SKM-1 treated with dmso at 0.1 percent for 144 hours (cell line): Measurements from ENCODE around the gene NACC1.
A peak's percentile ranks its signal among the peaks of the same experiment; 100 is the strongest.
"Not testable (repeated sequence)": the region's sequence is repeated elsewhere in the genome, so short reads cannot be mapped to it uniquely, and the experiment has no call there.

ENCODE experiments used
- DNase-seq: peaks from one replicate; lab custom pipeline; 2025; ENCODE audit not compliant: unreplicated experiment; lab: John Stamatoyannopoulos, UW

The NACC1 gene

GRCh38 chr19:13160557-13160956, 42.5 kb downstream of the NACC1 start:
- peak; percentile 13 for DNase-seq

DNA sequence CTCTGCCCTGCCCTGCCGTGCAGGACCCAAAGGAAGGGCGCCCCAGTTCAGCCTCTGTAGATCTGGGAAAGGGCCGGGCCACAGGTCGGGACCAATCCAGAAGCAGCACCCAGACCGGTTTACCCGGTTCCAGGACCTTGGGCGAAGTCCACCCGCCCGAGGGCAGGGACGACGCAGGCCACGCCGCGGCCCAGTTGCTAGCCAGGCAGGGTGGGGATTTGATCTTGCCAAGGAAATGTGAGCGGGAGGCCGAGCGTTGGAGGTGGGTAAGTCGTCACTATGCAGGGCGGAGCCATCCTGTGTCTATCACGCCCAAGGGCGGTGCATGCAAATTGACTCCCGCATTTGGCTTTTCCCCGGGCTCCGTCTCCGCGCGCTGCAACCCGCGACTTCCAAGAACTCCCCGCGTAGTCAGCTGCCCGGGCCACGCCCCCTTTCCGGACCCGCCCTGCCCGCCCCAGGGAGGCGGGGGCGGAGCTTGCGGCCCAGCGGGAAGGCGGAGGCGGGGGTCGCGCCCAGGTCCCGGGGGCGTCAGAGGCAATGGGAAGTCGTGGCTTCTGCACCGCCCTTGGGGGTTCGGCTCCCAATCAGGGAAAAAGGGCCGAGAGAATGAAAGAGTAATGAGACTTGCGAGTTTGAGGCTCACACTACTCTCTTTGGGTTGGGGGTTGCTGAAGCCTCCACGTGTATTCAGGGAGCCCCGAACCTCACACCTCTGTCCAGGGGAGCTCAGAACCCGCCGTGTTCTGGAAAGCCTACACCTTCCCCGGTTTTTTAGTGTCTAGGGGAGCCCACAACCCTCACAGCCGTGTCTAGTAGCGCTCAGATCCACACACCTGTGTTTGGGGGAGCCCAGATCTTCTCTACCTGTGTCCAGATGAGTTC, 44.9 kb downstream of the NACC1 start:
- DNase-seq: peak; percentile 90

DNA sequence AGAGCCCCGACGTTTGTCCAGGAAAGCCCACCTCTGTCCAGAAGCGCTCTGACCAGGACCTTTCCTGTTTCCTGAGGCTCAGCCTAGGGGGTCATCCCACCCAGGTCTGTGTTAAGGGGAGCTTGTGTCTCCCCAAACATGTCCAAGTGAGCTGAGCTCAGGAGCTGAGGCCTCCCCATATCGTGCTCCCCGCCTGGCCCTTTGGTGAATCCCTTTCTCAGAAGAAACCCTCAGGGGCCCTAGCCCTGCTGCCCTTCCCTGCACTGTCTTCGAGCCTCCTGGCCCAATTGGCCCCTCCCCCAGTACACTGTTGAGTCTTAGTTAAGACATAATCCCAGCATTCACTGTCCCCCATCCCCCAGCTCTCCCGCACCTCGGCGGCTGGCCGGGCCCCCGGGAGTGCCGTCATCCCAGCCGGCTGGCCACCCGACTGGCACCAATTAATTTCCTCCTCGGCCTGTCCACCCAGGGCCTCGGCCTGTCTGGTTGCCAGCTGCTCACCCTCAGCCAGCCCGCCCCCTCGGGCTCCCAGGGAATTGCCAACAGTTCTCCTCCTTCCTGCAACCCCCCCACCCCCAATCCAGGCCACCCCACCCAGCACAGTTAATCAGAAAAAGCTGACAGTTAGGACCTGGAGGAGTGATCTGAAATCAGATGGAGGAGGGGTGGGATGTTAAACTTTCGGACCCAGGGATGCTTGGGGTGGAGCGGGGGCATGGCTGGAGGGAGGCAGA, 45.7 kb downstream of the NACC1 start:
- DNase-seq: peak; percentile 20

DNA sequence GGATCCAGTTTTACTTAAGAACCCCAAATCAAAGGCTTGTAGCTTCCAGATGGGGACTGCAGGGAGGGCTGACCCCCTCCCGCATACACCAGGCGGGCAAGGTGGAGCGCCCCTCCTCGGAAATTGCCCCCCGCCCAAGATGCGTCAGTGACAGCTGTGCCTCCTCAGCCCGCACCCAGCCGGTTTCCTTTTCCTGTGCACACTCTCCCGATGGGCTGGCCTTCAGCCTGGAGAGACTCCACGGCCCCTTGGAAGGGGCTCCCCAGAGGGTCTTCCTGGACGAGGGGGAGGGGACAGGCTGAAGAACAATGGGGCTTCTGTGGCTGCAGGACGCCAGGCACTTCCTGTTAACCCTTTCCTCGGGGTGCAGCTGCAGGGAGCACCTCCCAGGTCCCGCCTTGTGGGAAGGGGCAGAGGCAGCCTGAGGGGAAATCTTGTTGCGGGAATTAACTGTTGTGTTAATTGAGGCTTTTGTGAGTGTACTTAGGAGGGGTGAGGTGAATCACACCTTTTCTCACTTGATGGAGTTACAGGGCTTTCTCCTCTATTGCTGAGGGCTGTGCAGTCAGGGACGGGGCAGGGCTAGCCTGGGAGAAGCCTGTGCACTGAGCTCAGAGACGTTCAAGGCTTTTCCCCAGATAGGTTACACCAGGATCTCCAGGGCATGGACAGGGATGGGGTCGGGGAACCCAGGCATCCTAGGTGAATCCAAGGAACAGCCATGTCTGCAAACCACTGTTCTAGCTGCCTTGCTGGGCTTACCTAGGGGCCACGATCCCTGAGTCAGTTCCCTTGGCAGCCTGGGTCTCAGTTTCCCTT, 46.5 kb downstream of the NACC1 start:
- no peak for DNase-seq

GRCh38 chr19:13165162-13165997, 47.3 kb downstream of the NACC1 start:
- DNase-seq: no peak

DNA sequence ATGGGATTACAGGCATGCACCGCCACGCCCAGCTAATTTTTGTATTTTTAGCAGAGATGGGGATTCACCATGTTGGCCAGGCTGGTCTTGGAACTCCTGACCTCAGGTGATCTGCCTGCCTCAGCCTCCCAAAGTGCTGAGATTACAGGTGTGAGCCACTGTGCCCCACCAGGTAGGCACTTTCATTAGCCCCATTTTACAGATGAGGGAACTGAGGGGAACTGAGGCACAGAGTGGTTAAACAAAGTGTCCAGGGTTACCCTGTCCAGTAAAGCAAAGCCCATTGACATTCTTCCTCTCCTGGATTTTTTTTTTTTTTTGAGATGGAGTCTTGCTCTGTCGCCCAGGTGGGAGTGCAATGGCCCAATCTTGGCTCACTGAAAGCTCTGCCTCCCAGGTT, 48.1 kb downstream of the NACC1 start:
- not testable (repeated sequence) for DNase-seq

DNA sequence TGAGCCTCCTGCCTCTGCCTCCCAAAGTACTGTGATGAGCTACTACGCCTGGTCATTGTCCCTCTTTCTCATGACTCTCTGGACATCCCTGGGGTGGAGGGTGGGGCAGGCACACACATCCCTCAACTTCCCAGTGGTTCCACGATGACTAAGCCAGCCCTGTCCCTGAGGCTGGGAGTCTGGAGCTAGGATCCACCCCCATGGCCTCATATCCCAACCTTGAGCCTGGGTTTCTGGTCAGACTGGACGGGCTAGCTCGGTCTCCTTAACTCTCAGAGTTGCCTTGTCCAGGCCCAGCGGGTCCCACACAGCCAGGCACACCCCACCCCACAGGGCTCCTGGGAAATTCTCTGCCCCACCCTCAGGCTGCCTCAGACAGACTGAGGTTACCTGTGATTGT, 51.7 kb downstream of the NACC1 start:
- no peak for DNase-seq

- no peak for DNase-seq
These were observed 53.1 kb downstream of the NACC1 start for GRCh38 chr19:13171146-13171545.

DNA sequence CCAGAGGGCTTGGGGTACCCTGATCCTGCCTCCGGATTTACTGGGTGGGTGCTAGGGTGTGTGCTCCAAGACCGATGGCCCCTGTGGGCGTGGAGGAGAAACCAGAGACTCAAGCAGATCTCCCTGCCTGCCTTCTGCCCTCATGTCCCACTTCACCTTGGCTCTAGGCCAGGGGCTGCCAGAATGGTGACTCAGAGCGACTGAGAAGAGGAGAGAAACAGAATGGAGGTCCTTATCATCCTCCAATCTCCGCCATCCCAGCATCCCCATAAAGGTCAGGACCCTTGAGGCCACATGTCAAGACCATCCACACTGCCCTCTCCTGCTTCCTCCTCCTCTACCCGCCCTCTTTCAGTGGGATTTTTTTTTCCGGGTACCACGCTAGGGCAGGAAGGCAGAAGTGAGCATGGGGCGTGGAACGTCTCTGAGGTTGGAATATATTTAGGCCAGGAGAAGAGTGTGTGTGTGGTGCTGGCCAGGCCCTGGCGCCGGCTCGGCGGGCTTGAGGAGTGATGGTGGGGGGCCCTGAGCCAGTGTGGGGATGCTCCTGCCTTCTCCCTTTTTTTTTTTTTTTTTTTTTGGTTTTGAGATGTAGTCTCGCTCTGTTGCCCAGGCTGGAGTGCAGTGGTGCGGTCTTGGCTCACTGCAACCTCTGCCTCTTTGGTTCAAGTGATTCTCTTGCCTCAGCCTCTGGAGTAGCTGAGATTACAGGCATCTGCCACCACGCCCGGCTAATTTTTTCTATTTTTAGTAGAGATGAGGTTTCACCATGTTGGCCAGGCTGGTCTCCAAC, 54.5 kb downstream of the NACC1 start:
- no peak for DNase-seq

GRCh38 chr19:13173139-13173737, 55.2 kb downstream of the NACC1 start:
- DNase-seq: no peak

GRCh38 chr19:13176345-13176744, 58.3 kb downstream of the NACC1 start:
- no peak for DNase-seq

- not testable (repeated sequence) for DNase-seq
These were observed 59.5 kb downstream of the NACC1 start for GRCh38 chr19:13177584-13177983.

DNA sequence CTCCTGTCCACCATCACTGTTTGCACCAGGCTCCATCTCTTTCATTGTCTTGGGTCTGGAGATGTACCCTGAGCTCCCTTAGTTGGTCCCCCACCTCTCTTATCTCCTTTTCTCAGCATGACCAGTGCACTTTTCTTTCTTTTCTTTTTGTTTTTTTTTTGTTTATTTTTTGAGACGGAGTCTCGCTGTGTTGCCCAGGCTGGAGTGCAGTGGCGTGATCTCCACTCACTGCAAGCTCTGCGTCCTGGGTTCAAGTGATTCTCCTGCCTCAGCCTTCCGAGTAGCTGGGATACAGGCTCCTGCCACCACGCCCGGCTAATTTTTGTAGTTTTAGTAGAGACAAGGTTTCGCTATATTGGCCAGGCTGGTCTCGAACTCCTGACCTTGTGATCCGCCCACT, 60.2 kb downstream of the NACC1 start:
- not testable (repeated sequence) for DNase-seq

GRCh38 chr19:13181747-13182388, 63.8 kb downstream of the NACC1 start:
- no peak for DNase-seq

DNA sequence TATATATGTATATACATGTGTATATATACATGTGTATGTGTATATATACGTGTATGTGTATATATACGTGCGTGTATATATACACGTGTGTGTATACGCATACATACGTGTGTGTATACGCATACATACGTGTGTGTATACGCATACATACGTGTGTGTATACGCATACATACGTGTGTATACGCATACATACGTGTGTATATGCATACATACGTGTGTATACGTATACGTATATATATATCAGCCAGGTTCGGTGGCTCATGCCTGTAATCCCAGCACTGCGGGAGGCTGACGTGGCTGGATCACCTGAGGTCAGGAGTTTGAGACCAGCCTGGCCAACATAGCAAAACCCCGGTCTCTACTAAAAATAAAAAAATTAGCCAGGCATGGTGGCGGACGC, 66.9 kb downstream of the NACC1 start:
- DNase-seq: not testable (repeated sequence)

GRCh38 chr19:13185763-13186657, 67.9 kb downstream of the NACC1 start:
- not testable (repeated sequence) for DNase-seq

GRCh38 chr19:13186688-13187087, 68.6 kb downstream of the NACC1 start:
- DNase-seq: not testable (repeated sequence)

DNA sequence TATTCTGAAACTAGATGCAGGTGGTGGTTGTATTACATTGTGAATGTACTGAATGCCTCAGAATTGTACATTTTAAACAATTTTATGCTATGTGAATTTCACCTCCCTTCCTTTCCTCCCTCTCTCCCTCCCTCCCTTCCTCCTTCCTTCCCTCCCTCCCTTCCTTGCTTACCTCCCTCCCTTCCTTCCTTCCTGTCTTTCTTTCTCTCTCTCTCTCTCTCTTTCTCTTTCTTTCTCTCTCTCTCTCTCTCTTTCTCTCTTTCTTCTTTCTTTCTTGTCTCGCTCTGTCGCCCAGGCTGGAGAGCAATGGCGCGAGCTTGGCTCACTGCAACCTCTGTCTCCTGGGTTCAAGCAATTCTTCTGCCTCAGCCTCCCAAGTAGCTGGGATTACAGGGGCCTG, 69.4 kb downstream of the NACC1 start:
- DNase-seq: no peak
